Measurements from ENCODE around the gene MYO1H. TPM values are rescaled to one million over a fixed set of nuclear protein-coding genes. Genes with fewer than 3 reads are reported as not detected.
"Not testable (repeated sequence)": the region's sequence is repeated elsewhere in the genome, so short reads cannot be mapped to it uniquely, and the experiment has no call there.

Gene MYO1H, protein sequence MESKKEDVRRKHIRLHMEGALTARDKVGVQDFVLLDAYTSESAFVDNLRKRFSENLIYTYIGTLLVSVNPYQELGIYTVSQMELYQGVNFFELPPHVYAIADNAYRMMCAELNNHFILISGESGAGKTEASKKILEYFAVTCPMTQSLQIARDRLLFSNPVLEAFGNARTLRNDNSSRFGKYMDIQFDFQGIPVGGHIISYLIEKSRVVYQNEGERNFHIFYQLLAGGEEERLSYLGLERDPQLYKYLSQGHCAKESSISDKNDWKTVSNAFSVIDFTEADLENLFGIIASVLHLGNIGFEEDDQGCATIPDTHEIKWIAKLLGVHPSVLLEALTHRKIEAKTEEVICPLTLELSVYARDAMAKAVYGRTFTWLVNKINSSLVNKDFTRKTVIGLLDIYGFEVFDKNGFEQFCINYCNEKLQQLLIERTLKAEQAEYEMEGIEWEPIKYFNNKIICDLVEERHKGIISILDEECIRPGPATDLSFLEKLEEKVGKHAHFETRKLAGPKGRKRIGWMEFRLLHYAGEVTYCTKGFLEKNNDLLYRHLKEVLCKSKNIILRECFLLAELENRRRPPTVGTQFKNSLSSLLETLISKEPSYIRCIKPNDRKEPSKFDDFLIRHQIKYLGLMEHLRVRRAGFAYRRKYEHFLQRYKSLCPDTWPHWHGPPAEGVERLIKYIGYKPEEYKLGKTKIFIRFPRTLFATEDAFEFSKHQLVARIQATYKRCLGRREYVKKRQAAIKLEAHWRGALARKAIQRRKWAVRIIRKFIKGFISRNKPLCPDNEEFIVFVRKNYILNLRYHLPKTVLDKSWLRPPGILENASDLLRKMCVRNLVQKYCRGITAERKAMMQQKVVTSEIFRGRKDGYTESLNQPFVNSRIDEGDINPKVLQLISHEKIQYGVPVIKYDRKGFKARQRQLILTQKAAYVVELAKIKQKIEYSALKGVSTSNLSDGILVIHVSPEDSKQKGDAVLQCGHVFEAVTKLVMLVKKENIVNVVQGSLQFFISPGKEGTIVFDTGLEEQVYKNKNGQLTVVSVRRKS
- polyA plus RNA-seq (2013, experiment 1 of 2; ENCODE audit: insufficient read length) = 0.29 TPM
- polyA plus RNA-seq (2013, experiment 2 of 2; ENCODE audit: insufficient read length) = 0.04 TPM

DNA sequence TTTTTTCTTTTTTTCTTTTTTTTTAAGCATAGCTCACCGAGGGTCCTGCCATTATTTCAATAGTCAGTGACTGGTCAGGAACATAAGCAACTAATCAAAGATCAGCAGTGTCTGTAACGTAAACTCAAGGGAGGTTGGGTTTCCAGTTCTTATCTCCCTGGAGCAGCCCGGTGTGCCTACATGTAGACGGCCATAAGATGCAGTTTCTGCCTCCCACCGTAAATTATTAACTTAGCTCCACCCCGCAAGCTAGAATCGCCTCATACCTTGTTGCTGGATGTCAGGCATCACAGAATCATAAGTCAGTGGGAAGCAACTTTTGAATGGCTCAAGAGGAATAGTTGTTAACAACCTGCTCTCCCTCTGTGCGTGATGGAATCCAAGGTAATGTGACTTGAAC lies at the start of gene MYO1H:
Gene MYO1H (plus strand): TSS at position 312 of the 400 bp plus-strand sequence. CDS start 61 bp downstream, at position 373.
- DNase-seq = no peak

DNA sequence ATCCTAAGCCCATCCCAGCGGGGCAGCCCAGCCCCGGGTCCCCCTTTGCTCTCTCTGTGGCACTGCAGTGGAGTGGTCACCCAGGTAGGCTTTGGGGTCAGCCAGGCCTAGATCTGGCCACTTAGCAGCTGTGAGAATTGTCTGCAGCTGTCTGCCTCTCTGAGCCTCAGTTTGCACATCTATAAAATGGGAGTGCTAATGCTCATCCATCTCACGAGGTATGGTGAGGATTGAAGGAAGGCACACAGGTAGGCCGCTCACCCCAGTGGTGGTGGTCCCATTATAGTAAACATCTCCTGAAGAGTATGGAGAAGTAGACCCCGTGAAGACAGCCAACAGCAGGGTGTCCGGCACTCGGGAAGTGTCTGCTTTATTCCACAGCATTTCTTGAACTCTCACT lies 47.9 kb upstream of the MYO1H start:
- no peak for DNase-seq

DNA sequence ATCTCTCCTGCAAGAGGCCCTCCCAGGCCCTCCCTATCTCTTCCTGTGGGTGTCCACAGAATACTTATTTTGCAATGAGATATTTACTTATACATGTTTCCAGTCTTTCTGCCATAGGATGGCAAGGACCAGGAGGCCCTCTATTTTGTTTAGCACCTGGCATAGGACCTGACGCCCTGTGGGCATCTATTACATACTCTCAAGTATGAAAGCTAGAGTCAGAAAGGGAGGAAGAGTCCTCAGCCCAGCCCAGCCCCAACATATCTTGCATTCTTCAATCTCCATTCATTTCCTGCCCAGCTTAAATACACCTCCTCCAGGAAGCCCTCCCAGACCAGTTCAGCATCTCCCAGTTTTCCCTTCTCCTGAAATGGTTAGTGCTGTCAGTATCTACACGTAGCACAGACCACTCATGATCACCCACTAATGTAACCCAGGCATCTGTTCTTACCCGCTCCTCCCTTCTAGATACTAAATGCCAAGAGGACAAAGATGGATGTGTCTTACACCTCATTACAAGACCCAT lies 46.0 kb upstream of the MYO1H start:
- no peak for DNase-seq

DNA sequence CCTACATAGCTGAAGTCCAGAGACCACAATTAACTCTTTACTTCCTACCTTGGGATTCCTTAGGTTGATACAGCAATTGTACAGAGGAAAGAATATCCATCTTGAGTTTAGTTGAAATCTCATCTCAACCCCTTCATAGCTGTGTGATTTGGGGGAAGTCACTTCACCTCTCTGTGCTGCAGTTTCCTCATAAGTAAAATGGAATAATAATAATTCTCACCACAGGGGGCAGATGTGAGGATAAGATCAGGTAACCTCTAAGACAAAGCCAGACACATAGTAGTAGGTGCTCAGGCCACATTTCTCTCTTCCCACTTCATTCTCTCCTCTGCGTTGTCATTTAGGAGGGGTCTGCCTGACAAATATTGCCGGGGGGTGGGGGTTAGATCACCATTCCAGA lies 45.3 kb upstream of the MYO1H start:
- no peak for DNase-seq

DNA sequence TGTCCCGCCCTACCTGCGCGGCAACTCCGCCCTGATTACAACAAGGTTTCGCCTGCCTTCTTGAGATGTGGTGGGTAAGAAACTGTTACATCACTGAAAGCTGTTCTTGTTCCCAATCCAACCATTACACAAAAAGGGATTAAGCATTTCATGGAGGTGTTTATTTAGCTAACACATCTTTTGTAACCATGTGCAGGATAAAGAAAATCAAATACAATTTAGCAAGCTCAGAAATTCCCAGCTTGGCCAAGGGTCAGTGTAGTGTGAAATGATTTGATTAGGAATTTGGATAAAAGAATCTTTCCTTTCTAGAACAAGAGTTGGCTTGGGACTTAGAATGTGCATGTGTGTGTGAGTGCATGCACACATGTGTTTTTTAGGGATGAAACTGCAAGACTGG lies 44.9 kb upstream of the MYO1H start:
- no peak for DNase-seq

DNA sequence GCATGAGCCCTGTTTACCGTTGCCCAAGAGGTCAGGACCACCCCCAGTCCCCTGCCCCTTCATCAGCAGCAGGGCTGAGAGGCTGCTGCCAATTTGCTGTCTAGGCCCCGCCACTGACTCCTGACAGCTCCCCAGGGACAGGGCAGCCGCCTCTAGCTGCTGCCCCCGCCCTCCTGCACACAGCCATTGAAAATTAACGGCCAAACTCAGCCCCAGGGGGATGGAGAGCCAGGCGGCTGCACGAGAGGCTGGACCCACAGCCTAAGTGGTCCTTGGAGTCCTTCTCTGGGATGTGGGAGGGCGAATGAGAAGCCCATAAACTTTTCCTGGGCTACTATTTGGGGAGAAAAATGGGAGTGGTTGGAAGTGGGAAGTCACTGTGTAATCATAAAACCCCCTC lies 43.2 kb upstream of the MYO1H start:
- no peak for DNase-seq

DNA sequence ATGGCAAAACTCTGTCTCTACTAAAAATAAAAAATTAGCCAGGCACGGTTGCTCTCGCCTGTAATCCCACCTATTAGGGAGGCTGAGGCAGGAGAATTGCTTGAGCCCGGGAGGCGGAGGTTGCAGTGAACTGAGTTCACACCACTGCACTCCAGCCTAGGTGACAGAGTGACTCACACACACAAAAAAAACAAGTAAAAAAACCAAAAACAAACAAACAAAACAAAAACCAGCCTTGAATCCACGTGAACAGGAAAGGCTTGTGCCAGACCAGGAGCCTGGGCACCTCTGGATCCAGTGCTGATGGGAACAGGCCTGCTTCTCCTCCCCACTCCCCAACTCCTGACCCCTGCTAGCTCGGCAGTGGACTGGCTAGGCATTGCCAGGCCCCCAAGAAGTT lies 42.2 kb upstream of the MYO1H start:
- no peak for DNase-seq

DNA sequence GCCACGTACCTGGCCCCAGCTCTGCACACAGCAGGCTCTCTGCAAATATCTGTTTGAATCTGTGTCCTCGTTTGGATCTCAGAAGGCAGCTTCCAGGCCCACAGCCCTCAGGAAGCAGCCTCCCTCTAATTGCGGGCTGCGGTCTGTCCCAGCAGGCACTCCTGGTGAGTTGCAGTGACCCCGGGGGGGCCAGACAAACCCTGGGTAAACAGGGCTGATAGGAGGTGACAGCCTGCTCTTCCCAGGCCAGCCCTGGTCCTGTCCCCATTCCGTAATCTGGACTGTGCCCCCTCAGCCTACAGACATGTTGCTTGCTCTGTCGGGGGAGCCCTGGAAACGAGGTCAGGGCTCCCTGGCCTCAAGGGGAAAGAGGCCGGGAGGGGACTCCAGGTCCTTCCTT lies 40.6 kb upstream of the MYO1H start:
- no peak for DNase-seq

DNA sequence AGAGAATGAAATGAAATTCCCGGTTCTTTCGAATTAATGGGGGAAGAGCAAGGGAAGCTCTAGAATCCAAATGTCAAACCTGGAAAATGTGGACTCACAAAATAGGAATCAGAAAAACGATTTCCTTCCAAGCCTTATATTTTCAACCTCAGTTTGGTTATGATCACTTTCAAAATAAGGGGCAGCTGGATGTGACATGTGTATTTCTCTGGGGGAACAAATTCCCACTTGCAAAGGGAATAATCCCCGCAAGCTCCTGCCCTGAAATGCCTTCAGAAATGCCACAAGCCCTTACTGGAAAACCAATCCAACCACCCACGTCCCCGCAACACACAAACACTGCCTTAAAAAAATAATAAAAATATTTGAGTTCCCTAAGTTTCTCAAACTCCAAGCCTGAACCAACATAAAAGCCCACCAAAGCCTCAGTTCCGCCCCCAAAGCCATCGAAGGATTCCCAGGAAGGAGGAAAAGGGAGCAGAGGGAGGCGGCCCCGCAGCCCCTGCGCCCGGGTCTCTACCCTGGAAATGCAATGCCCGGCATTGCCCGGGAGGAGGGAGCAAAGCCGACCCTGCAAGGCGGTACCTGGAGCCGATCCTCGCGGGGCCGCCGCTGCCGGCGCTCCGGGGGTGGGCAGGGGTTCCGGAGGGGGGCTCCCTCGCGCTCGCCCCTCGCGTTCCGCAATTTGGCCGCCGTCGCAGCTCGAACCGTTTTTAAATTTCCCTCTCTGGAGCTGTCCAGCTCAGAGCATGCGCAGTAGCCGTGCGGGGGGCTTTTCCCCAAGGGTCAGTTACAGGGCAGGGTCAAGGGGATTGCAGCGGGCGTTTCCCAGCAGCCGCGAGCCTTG lies 38.9 kb upstream of the MYO1H start, which contains the start of gene FOXN4:
Gene FOXN4 (minus strand): TSS at position 751 of the 847 bp plus-strand sequence. CDS start 963 bp downstream, outside the sequence.
- no peak for DNase-seq

DNA sequence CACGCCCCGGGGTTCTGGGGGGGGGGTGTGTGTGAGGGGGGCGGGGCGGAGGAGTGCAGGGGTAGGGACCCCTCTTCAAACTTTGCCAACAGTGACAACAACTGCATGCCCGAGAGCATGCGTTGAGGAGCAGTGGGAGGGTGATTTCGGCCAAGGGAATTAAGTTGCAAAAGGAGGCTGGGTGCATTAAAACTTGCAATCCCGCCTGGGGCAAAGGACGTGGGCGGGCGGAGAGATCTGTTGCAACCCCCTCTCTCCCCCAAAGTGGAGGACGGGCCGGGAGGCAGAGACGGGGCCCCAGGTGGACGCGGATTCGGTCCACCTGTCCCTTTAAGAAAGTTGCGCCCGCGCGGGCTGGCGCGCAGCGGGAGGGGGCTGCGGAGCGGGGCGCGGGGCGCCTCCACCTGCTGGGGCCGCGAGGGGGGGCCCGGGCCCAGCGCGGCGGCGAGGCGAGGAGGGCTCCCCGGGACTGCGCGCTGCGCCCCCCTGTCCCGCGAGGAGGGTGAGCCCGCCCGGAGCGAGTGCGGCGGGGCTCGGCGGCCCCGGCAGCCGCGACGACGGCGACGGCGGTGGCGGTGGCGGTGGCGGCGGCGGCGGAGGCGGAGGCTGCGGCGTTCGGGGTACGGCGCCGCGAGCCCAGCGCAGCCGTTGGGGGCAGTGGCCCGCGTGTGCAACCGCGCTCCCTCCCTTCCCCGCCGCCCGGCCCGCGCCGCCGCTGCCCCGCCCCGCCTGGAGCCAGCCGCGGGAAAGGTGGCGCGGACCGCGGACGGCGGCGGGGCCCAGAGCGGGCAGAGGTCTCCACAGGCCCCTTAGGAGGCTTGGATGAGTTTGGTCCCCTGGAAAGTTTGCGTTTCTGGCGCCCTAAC lies 38.1 kb upstream of the MYO1H start:
- DNase-seq = no peak

DNA sequence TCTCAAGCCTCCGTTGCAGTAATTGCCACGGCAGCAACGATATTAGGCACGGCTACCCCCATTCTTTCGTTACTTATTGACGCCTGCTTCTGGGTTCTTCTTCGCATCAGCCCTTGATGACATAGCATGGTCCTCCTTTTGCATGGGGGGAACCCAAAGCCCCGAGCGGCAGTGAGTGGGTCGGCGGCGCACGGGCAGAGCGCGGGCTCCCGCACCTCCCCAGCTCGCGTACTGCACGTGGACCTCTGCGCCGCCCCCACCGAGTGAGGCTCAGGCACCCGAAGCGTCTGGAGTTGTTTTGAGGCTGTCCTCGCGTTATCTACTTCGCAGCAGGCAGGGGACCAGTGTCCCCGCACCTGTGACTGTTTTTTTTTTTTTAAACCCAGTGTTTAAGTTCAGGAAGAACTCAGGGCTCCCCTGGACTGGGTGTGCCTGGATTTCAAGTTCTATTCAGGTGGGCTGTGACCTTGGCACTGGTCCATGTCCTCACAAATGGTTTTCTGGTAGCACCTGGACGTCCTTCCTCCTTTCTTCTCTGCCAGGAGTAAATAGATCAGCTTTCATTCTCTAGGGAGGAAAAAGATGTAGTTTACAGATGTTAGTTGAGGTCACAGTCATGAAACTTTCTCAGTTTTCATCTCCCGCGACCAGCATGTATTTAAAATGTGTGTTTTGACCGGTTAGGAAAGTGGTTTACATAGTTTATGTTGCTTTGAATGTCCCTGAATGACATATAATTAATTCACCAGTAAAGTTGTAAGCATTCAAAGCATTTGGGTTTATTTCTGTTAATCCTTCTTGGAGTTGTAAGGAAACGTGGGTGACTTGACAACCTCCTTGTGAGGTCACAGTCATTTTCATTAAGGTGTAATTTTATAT lies 37.2 kb upstream of the MYO1H start:
- DNase-seq = no peak

DNA sequence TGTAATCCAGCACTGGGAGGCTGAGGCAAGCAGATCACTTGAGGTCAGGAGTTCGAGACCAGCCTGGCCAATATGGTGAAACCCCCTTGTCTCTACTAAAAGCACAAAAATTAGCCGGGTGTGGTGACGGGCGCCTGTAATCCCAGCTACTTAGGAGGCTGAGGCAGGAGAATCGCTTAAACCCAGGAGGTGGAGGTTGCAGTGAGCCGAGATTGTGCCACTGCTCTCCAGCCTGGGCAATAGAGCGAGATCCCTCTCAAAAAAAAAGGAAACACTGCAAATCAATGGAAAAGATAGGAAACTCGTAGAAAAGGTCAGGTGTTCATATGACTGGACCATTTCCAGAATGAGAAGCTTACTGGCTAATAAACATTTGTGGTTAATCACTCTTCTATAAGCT lies 26.4 kb upstream of the MYO1H start:
- DNase-seq = not testable (repeated sequence)

DNA sequence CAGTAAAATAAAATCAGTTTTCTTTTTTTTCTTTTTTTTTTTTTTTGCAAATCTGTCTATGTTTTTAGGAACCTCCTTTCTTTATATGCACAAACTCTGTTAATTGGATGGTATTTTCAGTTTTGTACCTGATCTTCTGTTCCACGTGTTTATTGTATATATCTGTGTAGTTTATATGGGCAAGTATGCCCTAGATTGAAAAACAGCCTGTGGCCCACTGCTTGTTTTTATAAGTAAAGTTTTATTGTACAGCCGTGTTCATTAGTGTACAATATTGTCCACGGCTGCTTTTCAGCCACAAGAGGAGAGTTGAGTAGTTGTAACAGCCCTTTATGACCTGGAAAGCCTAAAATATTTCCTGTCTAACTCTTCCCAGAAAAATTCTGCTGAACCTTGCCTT lies 18.7 kb upstream of the MYO1H start:
- DNase-seq = no peak

DNA sequence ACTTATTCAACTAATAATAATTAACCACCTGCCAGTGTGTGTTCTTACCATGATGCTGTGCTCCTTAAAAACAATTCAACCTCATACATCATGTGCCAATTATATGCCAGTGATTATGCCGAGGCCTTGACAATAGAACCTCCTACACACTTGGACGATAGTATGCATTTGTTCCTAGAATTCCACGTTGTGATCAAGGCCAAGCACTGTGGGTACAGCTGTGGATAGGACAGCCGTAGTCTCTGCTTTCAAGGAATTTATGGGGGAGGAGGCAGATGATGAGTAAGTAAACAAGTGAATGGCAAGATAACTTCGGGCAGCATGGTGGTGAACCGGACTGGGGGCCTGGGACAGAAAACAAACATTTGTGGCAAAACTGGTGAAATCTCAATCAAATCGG lies 18.0 kb upstream of the MYO1H start:
- DNase-seq = no peak

DNA sequence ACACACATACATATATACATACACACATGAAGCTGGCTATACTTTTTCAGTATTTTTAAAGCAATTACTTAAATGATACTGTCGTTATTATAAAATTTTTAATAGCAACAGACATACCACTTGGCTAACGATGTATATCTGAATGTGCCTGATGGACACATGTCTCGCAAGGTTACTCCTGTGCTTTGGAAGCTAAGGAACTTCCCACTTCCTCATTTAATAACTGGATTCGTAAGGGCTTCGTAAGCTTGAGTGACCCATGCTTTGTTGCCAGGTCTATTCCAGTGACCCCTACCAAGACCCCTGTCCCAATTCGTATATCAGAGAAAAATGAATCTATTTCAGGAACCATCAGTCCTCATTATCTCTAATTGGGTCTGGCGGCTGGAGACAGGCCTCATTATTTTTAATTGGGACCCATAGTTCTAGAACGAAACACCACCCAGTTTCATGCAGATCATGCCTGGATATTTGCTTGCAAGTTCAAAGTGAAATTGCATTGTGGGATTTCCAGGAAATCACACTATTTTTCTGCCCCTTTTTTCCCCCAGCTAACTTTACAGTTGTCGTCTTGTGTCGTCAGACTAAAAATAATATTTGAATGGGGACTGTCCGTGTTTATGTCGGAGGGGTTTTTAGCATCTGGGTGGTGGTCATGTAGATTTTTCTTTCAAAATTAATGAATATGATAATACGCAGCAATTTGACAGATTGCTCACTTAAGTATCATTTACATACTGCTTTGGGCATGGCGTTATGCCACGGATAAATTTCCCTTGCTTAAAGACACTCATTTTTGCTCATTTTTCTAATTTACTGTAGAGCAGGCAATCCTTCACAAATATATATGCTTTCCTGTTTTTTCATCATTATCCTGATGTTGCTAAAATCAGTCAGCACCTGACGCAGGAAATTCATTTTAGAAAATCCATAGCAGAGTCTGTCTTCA lies 17.1 kb upstream of the MYO1H start:
- DNase-seq = no peak

DNA sequence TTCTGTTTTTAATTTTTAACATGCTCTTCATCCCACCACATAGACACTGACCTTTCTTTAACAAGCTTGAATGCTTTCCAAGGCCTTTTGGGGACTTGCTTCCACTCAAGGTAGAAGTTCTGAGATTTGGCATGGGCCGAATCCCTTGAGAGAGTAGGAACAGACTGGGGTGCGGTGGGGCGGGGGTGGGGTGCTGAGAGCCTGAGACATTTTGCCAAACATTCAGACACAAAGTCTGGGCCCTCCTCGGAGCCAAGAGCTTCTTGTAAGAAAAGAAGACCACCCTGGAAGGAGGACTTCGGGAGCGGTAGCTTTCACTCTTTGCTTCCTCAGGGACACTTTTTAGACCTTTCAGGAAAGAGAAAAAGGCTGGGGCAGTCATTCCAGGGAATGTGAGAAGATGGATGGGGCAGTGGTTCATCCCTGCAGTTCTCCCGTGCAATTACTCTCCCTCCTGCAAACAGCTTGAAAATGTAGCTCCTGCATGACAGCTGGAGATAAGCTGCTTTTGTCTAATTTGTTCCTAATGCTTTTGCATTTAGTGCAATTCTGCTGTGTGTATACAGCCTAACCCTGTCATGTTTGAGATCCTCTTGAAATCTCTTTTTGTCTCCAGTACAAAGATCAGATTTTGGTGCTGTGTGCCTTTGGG lies 16.3 kb upstream of the MYO1H start:
- DNase-seq = no peak

DNA sequence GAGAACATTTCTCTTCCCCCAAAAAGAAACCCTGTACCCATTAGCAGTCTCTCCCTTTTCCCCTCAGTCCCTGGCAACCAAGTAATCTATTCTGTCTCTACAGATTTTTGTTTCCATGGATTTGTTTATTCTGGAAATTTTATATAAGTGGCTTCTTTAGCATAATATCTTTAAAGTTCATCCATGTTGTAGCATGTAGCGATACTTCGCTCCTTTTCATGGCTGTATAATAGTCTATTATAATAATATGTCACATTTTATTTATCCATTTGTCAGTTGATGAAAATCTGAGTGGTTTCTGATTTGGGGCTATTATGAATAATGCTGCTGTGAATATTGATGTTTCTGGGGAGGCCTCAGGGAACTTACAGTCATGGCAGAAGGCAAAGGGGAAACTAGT lies 12.8 kb upstream of the MYO1H start:
- no peak for DNase-seq

DNA sequence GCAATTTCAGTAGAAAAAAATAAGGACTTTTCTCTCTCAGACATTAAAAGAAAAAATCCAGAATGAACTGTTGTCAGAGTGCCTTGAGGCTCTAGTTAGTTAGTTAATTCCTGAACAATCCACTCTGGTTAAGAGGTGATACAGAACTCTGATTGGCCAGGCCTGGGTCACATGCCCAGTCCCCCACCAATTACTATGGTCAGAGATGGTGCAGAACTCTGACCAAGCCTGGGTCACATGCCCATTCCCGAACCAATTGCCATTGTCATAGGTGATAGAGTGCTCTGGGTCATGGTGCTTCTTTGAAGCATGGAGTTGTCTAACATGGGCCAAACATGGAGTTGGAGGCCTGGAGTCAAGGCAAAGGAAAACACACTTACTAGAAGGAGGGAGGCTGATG lies 11.1 kb upstream of the MYO1H start:
- DNase-seq = no peak
